Ovary (tissue), 9 donors: ENCODE data around the gene AUTS2. TPM values are rescaled to one million over a fixed set of nuclear protein-coding genes. Genes with fewer than 3 reads are reported as not detected.

Experiments used
- DNase-seq, 5 donors: peaks; one replicate each; pipeline ENCODE4 v3.0.0-alpha.2; 2019 to 2020
- H3K27ac ChIP-seq, 2 donors: fragments of 200-600 bp; one replicate each; pipeline versions ENCODE4 v1.5.1 to v1.8.0; 2019 to 2022
- H3K27me3 ChIP-seq: fragments of 200-600 bp; one replicate; pipeline ENCODE4 v1.8.0; 2022
- H3K36me3 ChIP-seq: fragments of 200-600 bp; sonication (generic); one replicate; pipeline ENCODE4 v1.5.1; 2019
- H3K4me1 ChIP-seq: one replicate; pipeline ENCODE4 v1.8.1; 2013; ENCODE audit warnings: mild to moderate bottlenecking, moderate library complexity; ENCODE audit not compliant: insufficient read depth
- H3K4me3 ChIP-seq: fragments of 200-600 bp; sonication (generic); one replicate; pipeline ENCODE4 v1.5.1; 2017
- H3K9me3 ChIP-seq, 2 donors: fragments of 200-600 bp in 1 of 2; sonication (generic) in 1 of 2; one replicate each; pipeline versions ENCODE4 v1.5.1 to v1.8.1; 2013 to 2019; ENCODE audit warnings: mild to moderate bottlenecking in 1 of 2, moderate library complexity in 1 of 2
- EP300 ChIP-seq: sonication (generic); formaldehyde crosslinking; IDR thresholded peaks from one replicate; pipeline ENCODE4 v1.6.1; 2017; ENCODE audit warnings: antibody characterized with exemption
- POLR2A ChIP-seq: fragments of 450-650 bp; IDR thresholded peaks from one replicate; pipeline ENCODE4 v1.6.1; 2017; ENCODE audit warnings: antibody characterized with exemption, mild to moderate bottlenecking, moderate library complexity
- WGBS, 3 donors: extraction: QIAGEN DNeasy Blood & Tissue Kit in 1 of 3; methylation state at CpG; one replicate each; pipeline versions ENCODE4 v1.1.5 to v1.1.7; 2013 to 2017; 5-methylcytosine and 5-hydroxymethylcytosine counted together
- intact Hi-C, 4 donors: fragments of 100-400 bp; cut with DNase I; formaldehyde crosslinking; loops; one replicate each; pipeline versions ENCODE4 v1.11.0 to v1.15.1; 2022 to 2023
- polyA plus RNA-seq, 2 donors: library from polyadenylated mRNA; stranded (reverse); fragments of 200-250 nt in 1 of 2; fragments of 350-450 nt in 1 of 2; fragmentation: Illumina TruSeq in 1 of 2; extraction: RNeasy Lipid Tissue Mini Kit (QIAGEN cat#74804) in 1 of 2; gene quantifications; one replicate each; pipeline ENCODE4 v1.2.3, GENCODE V29; 2013 to 2014
- total RNA-seq, 7 donors: library from RNA; depleted of rRNA in 2 of 7; stranded (reverse); fragments of >200 nt in 2 of 7; fragmentation: NEBNext Ultra II Directional in 3 of 7; extraction: Animal tissue kit (Norgen Biotek cat#: 25700) in 3 of 7; gene quantifications; one replicate each; pipeline versions ENCODE4 v1.1.0 to v1.2.4, GENCODE V29; 2016 to 2023
- TF ChIP-seq, protein P1 (sequence below), 3 donors: fragments of 450-650 bp in 2 of 3; fragments of 200-600 bp in 1 of 3; IDR thresholded peaks; one replicate each; pipeline versions ENCODE4 v1.5.1 to v1.8.0; 2016 to 2022; ENCODE audit warnings: antibody characterized with exemption in 3 of 3, mild to moderate bottlenecking in 1 of 3
- donor health status: DM: no; HTN: no; CAD: no; lungs with moderate emphysema.
- donor health status: DM: no; HTN: no; CAD: no.
- donor health status: Bipolar disorder and iron deficiency.
- donor health status: DM: yes; HTN: yes; CAD: no.
- donor health status: DM: no; HTN: no; CAD: no.
- donor health status: DM: yes; HTN: yes; CAD: no.

AUTS2 gene
- total and polyA plus RNA-seq, 9 donors = 18.3 to 60.9 (median 44.9) TPM

DNA sequence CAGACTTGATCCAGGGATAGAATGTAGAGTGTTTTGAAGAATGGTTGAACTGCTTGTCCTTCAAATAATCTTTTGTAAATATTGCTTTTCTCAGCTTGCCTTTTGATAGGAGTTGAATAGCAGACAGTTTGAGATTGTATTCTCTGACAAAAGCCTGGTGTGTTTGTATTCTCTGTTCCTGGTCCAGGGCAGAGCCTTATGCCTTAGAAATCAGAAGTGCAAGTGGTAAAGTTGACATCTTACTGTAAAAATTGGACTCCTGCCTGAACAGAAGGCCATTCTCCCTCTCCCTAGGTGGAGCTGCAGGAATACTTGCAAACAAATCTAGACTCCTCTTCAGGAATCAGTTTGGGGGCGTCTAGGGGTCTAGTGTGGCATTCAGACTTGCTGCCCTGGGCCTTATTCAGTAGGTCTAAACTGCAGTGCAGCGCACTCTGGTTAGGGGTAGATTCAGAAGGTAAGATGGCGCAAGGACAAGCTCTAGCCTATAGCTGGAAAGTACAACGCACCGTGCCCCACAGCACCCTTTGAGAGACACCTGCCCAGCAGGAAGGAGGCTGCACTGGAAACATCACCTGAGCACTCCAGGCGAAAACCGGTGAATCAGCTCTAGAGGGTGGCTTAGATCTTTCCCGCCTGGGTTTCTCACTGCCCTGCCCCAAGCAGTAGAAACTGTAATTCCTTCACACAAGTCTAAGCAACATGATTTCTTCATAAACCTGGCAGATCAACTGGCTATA is 925.1 kb downstream of the AUTS2 start:
- 93 to 96% (median 93%) methylated on average over 8 of the region's 8 CpGs for WGBS, 3 donors
- Histone ChIP-seq H3K36me3 (no peaks in the 10 kb centered on the region), H3K27me3 (no peaks in the 10 kb centered on the region), H3K27ac (no peak overlapping the region), H3K9me3 (no peaks in the 10 kb centered on the region), H3K4me3 (no peak overlapping the region), H3K4me1 (peaks cover 12% of the 10 kb centered on the region)
- intact Hi-C loops = no loop called here
- DNase-seq = no peak
- TF ChIP-seq POLR2A = no peak
- TF ChIP-seq, protein P1, sequence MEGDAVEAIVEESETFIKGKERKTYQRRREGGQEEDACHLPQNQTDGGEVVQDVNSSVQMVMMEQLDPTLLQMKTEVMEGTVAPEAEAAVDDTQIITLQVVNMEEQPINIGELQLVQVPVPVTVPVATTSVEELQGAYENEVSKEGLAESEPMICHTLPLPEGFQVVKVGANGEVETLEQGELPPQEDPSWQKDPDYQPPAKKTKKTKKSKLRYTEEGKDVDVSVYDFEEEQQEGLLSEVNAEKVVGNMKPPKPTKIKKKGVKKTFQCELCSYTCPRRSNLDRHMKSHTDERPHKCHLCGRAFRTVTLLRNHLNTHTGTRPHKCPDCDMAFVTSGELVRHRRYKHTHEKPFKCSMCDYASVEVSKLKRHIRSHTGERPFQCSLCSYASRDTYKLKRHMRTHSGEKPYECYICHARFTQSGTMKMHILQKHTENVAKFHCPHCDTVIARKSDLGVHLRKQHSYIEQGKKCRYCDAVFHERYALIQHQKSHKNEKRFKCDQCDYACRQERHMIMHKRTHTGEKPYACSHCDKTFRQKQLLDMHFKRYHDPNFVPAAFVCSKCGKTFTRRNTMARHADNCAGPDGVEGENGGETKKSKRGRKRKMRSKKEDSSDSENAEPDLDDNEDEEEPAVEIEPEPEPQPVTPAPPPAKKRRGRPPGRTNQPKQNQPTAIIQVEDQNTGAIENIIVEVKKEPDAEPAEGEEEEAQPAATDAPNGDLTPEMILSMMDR (IDR thresholded peaks at IDR 0.05) = no peak
- TF ChIP-seq EP300 = no peak

DNA sequence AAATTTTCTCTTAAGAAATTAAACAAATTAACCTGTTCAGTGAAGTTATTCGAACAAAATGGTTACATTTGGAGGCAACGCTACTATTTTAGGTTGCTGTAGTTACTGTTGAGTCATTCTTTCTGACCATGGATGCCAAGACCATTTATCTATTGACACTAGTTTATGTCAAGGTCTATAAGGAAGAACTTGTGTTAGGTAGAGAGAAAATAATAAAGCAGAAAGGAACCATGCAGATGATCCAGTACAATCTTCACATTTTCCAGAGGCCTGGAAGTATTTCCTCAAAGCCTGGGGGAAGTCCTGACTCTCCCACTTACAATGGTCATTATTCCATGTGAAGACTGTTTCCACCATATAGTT is 925.7 kb downstream of the AUTS2 start:
- H3K4me1 ChIP-seq = peaks cover 12% of the 10 kb centered on the region
- no peaks in the 10 kb centered on the region for H3K27me3 ChIP-seq
- no peak overlapping the region for H3K27ac ChIP-seq
- no peak overlapping the region for H3K4me3 ChIP-seq
- intact Hi-C loops = no loop called here
- TF ChIP-seq POLR2A = no peak
- TF ChIP-seq, protein P1 (IDR thresholded peaks at IDR 0.05) = no peak
- TF ChIP-seq EP300 = no peak
- H3K36me3 ChIP-seq = no peaks in the 10 kb centered on the region
- H3K9me3 ChIP-seq = no peaks in the 10 kb centered on the region
- WGBS, 3 donors = 83 to 93% (median 87%) methylated on average over 2 of the region's 2 CpGs
- DNase-seq = no peak

DNA sequence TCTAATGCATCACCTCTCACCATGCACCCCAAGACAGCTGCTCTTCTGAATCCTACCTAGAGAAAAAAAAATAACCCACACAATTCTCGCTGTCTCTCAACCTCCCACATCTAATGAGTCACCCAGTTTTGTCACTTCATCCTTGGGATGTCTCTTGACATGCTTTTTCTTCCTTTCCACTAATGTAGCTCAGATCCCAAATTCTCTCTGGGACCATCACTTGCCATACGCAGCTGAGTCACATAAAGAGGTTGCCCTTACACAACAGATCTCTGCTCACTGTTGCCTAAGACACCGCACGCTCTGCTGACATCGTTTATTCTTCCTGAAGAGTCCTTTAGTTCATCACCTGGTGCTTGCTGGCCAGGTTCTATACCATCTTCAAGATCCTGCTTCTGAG is 927.7 kb downstream of the AUTS2 start:
- 89 to 98% (median 96%) methylated on average over 5 of the region's 5 CpGs for WGBS, 3 donors
- Histone ChIP-seq H3K27ac (no peak overlapping the region), H3K27me3 (no peaks in the 10 kb centered on the region), H3K4me3 (no peak overlapping the region), H3K9me3 (no peaks in the 10 kb centered on the region), H3K36me3 (no peaks in the 10 kb centered on the region), H3K4me1 (peaks cover 3% of the 10 kb centered on the region)
- no peak for DNase-seq
- intact Hi-C loops = no loop called here
- no peak for TF ChIP-seq EP300
- TF ChIP-seq, protein P1 (IDR thresholded peaks at IDR 0.05) = no peak
- TF ChIP-seq POLR2A = no peak

DNA sequence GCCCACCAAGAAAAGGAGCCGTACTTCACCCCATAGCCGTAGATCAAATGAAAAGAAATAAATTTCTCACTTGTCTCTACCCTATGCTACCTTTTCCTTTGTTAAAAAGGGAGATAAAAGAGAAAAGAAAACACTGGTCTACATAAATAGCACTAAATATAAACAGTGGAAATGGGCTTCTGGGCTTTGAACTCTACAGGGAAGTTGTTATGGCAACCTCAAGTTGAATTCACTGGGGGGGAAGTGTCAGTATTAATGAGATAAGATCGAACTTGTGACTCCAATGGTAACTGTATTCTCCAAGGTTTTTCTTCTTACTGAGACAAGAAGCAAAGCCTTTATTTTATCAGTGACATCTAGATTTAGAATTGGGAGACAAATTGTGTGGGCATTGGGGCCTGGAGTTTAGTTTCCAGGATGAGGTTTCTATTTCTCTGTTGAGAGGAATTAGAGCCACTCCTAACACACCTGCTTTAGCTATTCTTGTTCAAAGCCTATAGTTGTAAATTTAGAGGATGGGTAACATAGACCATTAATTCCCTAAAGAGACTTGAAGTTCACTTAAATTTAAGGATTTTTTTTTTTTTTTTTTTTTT is 929.3 kb downstream of the AUTS2 start:
- H3K4me3 ChIP-seq = no peak overlapping the region
- H3K9me3 ChIP-seq = no peaks in the 10 kb centered on the region
- DNase-seq = no peak
- intact Hi-C loops = no loop called here
- H3K27me3 ChIP-seq = no peaks in the 10 kb centered on the region
- no peak for TF ChIP-seq EP300
- TF ChIP-seq, protein P1 (IDR thresholded peaks at IDR 0.05) = no peak
- TF ChIP-seq POLR2A = no peak
- no peaks in the 10 kb centered on the region for H3K4me1 ChIP-seq
- 80 to 86% (median 82%) methylated on average over 3 of the region's 3 CpGs for WGBS, 3 donors
- no peak overlapping the region for H3K27ac ChIP-seq
- no peaks in the 10 kb centered on the region for H3K36me3 ChIP-seq
